ENCODE measurements around the gene ITGA2. TPM values are rescaled to one million over a fixed set of nuclear protein-coding genes. Genes with fewer than 3 reads are reported as not detected.
A peak's percentile ranks its signal among the peaks of the same experiment; 100 is the strongest.

ITGA2 gene
- total RNA-seq, 1 experiment from 2014 or later, result 0.69 TPM

GRCh38 chr5:52987711-52988331, 1.3 kb upstream of the ITGA2 start:
- intact Hi-C loops (cut with micrococcal nuclease; ENCODE audit: unreplicated experiment), result no loop called here
- H3K27ac ChIP-seq (ENCODE audit: low read depth, low read length, poor library complexity, severe bottlenecking), result no peak overlapping the region
- no peaks in the 10 kb centered on the region for H3K9me3 ChIP-seq (ENCODE audit: low read depth, low read length, poor library complexity, severe bottlenecking)
- CTCF ChIA-PET, result no interaction called here
- DNase-seq (ENCODE audit: low spot score), result no peak
- H3K4me3 ChIP-seq (ENCODE audit: low read depth, low read length, poor library complexity, severe bottlenecking), result no peak overlapping the region
- POLR2A ChIA-PET (ENCODE audit: low non-redundant PET), result no interaction called here
- H3K36me3 ChIP-seq (ENCODE audit: insufficient read depth, low read length, poor library complexity, severe bottlenecking), result no peaks in the 10 kb centered on the region
- H3K27me3 ChIP-seq (replicated peaks; ENCODE audit: insufficient read depth, low read depth, low read length, poor library complexity), result peaks cover 26% of the 10 kb centered on the region
- H3K4me1 ChIP-seq (ENCODE audit: insufficient read depth, low read length, poor library complexity, severe bottlenecking), result no peaks in the 10 kb centered on the region
- no TSS peak for BruUV-seq (replicated peaks)
- TF ChIP-seq, protein P1, sequence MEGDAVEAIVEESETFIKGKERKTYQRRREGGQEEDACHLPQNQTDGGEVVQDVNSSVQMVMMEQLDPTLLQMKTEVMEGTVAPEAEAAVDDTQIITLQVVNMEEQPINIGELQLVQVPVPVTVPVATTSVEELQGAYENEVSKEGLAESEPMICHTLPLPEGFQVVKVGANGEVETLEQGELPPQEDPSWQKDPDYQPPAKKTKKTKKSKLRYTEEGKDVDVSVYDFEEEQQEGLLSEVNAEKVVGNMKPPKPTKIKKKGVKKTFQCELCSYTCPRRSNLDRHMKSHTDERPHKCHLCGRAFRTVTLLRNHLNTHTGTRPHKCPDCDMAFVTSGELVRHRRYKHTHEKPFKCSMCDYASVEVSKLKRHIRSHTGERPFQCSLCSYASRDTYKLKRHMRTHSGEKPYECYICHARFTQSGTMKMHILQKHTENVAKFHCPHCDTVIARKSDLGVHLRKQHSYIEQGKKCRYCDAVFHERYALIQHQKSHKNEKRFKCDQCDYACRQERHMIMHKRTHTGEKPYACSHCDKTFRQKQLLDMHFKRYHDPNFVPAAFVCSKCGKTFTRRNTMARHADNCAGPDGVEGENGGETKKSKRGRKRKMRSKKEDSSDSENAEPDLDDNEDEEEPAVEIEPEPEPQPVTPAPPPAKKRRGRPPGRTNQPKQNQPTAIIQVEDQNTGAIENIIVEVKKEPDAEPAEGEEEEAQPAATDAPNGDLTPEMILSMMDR (conservative IDR thresholded peaks at IDR 0.05; ENCODE audit: low read depth, low read length), result no peak
- TF ChIP-seq EZH2 (IDR thresholded peaks at IDR 0.05; ENCODE audit: borderline replicate concordance, low read depth, low read length, poor library complexity, severe bottlenecking), result no peak

GRCh38 chr5:52988335-52989024, 672 bp upstream of the ITGA2 start:
- ChIA-PET POLR2A (ENCODE audit: low non-redundant PET) (no interaction called here), CTCF (no interaction called here)
- intact Hi-C loops (cut with micrococcal nuclease; ENCODE audit: unreplicated experiment), result no loop called here
- Histone ChIP-seq H3K4me1 (ENCODE audit: insufficient read depth, low read length, poor library complexity, severe bottlenecking) (no peaks in the 10 kb centered on the region), H3K36me3 (ENCODE audit: insufficient read depth, low read length, poor library complexity, severe bottlenecking) (no peaks in the 10 kb centered on the region), H3K27ac (ENCODE audit: low read depth, low read length, poor library complexity, severe bottlenecking) (no peak overlapping the region), H3K9me3 (ENCODE audit: low read depth, low read length, poor library complexity, severe bottlenecking) (no peaks in the 10 kb centered on the region), H3K4me3 (ENCODE audit: low read depth, low read length, poor library complexity, severe bottlenecking) (peak overlapping the region; percentile 55), H3K27me3 (replicated peaks; ENCODE audit: insufficient read depth, low read depth, low read length, poor library complexity) (peaks cover 26% of the 10 kb centered on the region)
- no peak for DNase-seq (ENCODE audit: low spot score)
- TF ChIP-seq, protein P1 (conservative IDR thresholded peaks at IDR 0.05; ENCODE audit: low read depth, low read length), result no peak
- TF ChIP-seq EZH2 (IDR thresholded peaks at IDR 0.05; ENCODE audit: borderline replicate concordance, low read depth, low read length, poor library complexity, severe bottlenecking), result no peak
- BruUV-seq (replicated peaks), result no TSS peak

DNA sequence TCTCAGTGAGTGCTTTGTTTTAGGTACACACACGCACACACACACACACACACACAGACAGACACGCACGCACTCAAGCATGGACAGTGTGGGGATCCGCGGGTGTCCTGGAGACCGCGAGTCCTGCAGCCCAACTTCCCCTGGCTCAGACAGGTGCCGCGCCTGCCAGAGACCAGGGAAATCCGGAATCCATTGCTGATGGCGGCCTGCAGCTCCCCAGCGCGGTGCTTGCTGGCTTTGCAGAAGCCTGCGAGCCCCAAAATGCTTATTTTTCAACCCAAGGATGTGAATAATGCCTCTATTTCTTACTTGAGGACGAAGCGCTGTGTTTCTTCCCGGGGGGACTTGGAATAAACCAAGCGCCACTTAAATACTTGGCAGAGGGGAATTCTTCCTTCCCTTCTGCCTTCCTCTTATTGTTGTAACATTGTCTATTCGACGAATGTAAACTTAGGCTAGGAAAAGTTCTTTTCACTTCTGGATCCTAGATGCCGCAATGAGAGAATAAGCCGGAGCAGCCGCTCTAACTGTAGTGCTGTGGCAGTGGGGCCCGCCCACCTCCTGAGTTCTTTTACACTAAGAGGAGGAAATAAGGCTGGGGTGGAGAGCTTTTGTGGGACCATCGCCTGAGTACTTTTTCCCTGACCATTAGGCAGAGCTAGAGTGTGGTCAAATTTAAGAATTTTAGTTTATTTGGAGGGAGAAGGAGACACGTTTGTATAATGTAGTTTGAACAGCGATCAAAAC, 802 bp downstream of the ITGA2 start:
- Histone ChIP-seq H3K27me3 (replicated peaks; ENCODE audit: insufficient read depth, low read depth, low read length, poor library complexity) (peaks cover 26% of the 10 kb centered on the region), H3K4me1 (ENCODE audit: insufficient read depth, low read length, poor library complexity, severe bottlenecking) (no peaks in the 10 kb centered on the region), H3K27ac (ENCODE audit: low read depth, low read length, poor library complexity, severe bottlenecking) (no peak overlapping the region), H3K9me3 (ENCODE audit: low read depth, low read length, poor library complexity, severe bottlenecking) (no peaks in the 10 kb centered on the region), H3K4me3 (ENCODE audit: low read depth, low read length, poor library complexity, severe bottlenecking) (peak overlapping the region; percentile 55), H3K36me3 (ENCODE audit: insufficient read depth, low read length, poor library complexity, severe bottlenecking) (no peaks in the 10 kb centered on the region)
- DNase-seq (ENCODE audit: low spot score), result peak; percentile 41
- ChIA-PET POLR2A (ENCODE audit: low non-redundant PET) (no interaction called here), CTCF (no interaction called here)
- intact Hi-C loops (cut with micrococcal nuclease; ENCODE audit: unreplicated experiment), result no loop called here
- BruUV-seq (replicated peaks), result no TSS peak
- no peak for TF ChIP-seq EZH2 (IDR thresholded peaks at IDR 0.05; ENCODE audit: borderline replicate concordance, low read depth, low read length, poor library complexity, severe bottlenecking)
- TF ChIP-seq, protein P1 (conservative IDR thresholded peaks at IDR 0.05; ENCODE audit: low read depth, low read length), result peak; percentile 47
